ENCODE measurements around the gene TBC1D16.

GRCh38 chr17:80035687-80035936, at the start of gene TBC1D16:
- no peak for TF ChIP-seq TAF1 (IDR thresholded peaks at IDR 0.05; ENCODE audit: borderline replicate concordance, low read depth, low read length)
- no peak for TF ChIP-seq POLR2A (IDR thresholded peaks at IDR 0.05; ENCODE audit: low read depth, low read length)

Data from GM12892 (cell line).